HG02870 (cell line): Measurements from ENCODE around the gene C12orf60.

Source experiments
- ATAC-seq: cut with Tn5 transposase; IDR thresholded peaks from one replicate; pipeline ENCODE4 v1.9.1; 2021; ENCODE audit warnings: mild to moderate bottlenecking, moderate library complexity; ENCODE audit not compliant: unreplicated experiment

Gene C12orf60

DNA sequence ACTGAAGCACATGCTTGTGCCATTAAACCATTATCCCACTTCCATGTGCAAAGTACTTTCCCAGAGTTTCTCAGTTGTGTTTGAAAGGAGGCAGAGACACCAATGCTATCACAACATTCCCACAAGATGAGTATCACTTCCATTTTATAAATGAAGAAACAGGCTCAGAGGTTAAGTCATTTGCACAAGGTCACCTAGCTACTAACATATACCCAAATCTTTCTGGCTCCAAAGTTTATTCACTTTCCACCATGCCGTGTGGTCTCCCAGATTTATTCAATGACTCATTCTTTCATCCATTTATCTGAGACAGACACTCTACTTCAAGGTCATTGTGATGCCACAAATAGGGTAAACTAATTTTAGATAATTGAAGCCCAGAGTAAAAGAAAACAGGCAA lies 30.5 kb downstream of the C12orf60 start:
- no peak for ATAC-seq

- ATAC-seq, result no peak
Observed at GRCh38 chr12:14834509-14834908, 31.0 kb downstream of the C12orf60 start.

DNA sequence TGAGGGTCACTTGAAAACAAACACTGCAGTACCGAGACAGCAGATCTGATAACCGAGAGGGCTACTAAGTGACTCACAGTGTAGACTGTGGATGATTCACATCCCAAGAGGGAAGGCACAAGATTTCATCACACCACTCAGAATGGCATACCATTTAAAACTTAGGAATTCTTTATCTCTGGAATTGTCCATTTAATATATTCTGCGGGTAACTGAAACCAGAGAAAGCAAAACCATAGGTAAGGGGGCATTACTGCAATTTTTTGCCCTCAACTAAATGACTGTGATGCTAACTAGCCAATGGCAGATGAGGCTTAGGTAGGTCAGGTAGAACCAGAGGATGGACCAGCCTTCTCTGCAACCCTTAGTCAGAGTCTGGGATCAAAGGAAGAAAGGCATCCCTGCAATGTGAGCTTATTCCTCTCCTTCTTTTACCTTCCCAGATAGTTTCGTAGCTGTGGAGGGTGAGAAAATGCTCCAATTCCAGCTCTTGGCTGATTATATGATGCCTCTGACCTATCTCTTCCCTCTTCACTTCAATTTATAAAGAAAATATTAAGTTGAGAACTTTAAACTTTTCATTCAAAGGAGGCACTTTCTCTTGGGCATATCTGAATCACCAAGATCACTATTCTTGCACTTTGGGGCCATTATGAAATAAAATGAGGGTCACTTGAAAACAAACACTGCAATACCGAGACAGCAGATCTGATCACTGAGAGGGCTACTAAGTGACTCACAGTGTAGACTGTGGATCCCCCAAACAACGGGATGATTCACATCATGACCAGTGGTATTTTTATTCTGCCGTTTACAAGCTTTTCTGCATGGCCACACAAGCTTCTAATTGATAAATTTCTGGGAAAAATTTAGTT lies 33.1 kb downstream of the C12orf60 start:
- ATAC-seq, result no peak

DNA sequence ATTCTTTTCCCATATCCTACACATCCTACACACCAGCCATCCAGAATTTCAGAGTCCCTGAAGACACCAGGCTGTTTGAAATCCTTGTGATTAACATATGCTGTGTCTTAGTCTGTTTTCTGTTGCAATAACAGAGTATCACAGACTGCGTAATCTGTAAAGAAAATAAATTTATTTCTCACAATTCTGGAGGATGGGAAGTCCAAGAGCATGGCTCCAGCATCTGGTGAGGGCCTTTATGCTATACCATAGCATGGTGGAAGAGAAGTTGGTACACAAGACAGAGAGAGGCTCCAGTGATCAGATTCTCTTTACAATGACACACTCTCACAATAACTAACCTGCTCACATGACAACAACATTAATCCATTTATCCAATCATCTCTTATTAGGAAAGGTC lies 35.8 kb downstream of the C12orf60 start:
- ATAC-seq, result no peak

- no peak for ATAC-seq
Observed at GRCh38 chr12:14840616-14841015, 37.1 kb downstream of the C12orf60 start.

- ATAC-seq, result no peak
Observed at GRCh38 chr12:14841761-14842160, 38.3 kb downstream of the C12orf60 start.

- ATAC-seq, result no peak
Observed at GRCh38 chr12:14842315-14842714, 38.8 kb downstream of the C12orf60 start.

DNA sequence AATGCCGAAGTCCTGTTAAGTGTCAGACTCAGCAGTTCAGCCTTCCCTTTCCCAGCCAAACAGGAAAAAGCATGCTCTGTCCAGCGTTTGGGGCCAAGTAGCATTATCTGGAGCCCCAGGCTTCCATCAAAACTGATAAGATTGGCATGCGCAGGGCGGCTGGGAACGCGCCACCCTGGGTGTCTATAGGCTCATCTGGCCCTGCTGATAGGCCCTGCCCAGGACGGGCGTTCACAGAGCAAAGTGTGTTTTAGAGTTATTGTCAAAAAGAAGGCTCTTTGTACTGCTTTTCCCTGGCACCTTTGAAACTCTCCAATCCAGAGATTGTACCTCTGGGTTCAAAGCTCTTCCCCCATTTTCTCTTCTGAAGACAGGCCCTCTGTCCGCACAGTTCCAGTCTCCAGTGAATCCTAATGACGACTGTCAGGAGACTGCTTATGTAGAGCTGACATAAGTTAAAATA lies 40.0 kb downstream of the C12orf60 start, which contains the start of gene ART4:
Gene ART4, minus strand, starts transcription at position 102 of the 463 bp plus-strand sequence. CDS start 413 bp downstream, outside the sequence.
- no peak for ATAC-seq

DNA sequence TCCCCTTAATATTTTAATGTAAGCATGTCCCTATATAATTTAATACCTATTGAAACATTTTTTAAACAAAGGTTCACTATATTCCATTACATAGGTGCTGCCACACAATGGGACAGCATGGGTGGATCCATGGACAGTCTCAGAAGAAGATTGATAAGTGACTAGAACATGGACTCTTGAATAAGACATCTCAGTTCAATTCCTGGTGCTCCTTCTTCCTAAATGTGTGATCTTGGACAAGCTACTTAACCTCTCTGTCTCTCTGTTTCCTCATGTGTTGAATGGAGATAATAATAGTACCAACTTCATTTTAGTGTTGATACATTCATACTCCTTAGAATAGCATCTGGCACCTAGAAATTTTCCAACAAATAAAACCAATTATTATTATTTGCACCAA lies 40.9 kb downstream of the C12orf60 start:
- no peak for ATAC-seq

- ATAC-seq, result no peak
Observed at GRCh38 chr12:14845350-14845750, 41.9 kb downstream of the C12orf60 start.

DNA sequence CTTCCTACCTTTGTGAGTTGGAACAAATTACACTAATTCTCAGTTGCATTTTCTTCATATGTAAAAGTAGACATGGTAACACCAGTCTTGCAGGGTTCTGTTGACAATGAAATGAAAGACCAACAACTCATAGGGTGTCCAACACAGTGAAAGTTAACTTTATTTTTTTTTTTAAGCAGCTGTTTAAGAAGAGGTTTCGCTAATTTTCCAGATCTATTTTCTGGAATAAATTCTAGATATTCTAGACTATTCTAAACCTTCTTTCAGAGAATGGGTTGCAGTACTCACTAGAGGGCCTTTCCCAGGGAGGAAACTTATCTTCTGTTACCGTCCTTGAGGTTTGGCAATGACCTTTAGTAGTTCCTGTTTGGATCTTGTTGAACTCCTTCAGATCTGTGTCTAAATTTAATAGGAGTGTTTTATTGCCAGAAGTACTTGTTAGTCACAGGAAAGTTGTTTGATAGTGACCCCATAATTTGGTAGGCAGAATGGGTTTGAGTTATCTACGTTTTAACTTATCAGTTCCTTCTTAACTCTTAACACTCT lies 42.6 kb downstream of the C12orf60 start:
- ATAC-seq, result no peak

DNA sequence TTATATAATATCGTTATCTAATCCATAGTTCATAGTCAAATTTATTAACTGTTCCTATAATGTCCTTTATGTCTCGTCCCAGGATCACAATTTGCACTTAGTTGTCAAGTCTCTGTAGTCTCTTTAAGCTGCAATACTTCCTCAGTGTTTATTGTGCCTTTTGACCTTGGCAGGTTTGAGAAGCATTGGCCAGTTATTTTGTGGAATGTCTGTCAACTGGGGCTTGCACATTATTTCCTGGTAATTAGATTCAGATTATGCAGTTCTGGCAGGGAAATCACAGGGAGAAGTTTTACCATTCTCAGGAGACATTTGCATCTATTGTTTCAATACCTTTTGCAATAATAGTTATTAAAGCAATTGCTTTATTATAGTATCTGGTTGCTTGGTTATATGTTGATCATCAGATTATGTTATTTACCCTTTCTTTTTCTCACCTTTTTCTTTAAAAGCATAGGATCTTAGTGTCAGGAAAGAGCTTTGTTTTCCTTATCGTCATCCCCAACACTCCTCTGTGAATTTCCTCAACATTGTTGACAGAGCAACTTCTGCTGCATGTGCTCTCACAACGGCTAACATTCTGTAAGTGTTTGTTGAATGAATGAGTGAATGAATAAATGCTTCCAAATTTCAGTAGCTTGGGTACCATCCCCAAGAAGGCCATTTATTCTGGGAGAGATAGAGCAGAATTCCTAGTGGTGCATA lies 43.6 kb downstream of the C12orf60 start:
- ATAC-seq, result no peak

GRCh38 chr12:14849661-14850060 lies 46.2 kb downstream of the C12orf60 start:
- ATAC-seq, result no peak

DNA sequence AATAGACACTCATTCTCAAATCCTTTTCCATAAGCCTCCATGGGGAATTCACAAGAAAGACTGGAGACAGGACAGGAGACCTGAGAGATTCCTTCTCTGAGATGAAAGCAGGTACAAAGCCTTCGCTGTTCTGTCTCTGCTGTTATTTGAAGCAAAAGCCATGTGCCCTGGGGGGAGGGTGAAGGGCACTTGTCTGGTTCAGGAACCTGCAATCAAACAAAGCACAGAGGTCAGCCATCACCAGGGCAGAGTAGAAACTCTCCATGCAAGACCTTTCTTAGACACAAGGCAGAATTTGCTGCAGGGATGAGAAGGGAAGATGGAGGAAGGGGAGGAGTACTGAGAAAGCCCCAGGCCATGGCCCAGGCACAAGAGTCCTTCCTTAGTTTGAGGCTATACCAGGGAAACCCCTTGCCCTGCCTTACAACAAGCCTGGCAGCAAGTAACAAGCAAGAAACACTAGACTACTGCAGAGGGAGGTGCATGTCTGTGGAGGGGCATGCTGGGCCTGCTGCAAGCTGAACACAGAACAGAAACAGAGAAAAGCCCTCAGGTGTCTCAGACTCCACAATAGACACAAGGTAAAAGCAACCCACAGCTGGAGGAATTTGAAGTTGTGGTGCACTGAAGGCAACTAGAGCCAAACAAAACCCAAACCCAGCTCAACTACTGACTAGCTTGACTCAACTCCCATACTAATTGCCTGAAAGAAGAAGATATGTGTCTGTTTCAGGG lies 47.6 kb downstream of the C12orf60 start:
- peak; percentile 95 for ATAC-seq

GRCh38 chr12:14852880-14853279 lies 49.4 kb downstream of the C12orf60 start:
- no peak for ATAC-seq

DNA sequence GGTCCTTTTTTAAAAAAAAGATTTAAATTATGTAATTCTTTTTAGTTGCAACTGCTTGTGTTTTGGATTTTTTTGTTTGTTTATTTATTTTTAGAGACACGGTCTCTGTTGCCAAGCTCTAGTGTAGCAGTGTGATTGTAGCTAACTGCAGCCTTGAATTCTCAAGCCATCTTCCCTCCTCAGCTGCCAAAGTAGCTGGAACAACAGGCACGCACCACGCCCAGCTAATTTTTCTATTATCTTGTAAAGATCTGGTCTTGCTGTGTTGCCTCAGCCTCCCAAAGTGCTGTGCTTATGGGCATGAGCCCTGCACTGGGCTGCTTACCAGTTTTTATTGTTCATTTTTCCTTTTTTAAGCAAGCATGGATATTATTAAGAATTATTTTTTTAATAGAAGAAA lies 50.5 kb downstream of the C12orf60 start:
- no peak for ATAC-seq

DNA sequence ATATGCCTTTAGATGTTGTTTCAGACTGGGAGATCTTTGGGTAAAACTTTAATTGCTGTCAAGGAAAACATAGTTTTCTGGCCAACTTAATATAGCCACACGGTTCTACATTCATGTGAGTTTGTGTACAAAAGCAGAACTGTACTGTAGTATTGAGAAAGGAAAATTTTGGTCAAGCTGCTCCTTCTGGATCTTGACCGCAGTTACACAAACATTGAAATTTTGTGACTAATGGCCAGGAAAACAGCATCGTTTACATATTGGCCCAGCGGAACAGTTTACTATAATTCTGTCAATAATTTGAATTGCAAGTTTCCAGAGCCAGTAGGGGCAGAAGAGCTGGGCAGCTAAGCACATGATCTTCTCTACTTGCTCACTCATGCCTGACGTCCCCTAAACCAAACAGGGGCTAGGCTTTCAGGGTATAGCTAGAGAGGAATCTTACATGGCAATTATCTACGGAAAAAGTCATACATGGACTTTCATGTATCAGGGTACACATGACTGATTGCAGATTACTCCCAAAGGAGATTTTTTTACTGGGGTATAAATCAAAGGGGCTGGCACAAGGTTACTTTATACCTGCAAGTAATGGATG lies 51.2 kb downstream of the C12orf60 start:
- no peak for ATAC-seq

GRCh38 chr12:14858513-14858912 lies 55.0 kb downstream of the C12orf60 start:
- ATAC-seq, result no peak

GRCh38 chr12:14860490-14860889 lies 57.0 kb downstream of the C12orf60 start:
- ATAC-seq, result no peak

DNA sequence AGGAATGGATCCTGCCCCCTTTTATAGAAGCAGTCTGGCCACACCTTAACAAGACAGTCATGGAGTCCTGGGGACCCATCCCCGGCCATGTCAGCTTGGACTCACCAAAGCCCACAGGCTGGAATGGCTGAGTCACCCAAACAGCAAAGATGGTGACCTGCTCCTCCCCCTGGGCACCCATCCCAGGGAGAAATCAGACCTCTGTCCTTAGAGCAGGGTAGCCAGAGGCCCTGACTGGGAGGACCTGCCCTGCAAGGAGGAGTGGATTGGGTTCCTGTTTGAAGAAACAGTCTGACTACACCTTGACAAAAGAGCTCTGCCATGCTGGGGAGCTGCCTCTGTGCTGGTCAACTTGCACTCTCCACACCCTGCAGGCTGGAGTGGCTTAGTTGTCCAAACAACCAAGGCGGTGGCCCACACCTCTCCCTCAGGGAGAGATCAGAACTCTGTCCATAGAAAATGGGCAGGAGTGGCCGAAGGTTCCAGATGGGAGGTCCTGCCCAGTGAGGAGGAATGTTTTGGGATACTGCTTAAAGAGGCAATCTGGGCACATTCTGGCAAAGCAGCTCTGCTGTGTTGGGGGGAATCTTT lies 65.5 kb downstream of the C12orf60 start:
- no peak for ATAC-seq
